ENCODE data around the gene GRK4.
A peak's percentile ranks its signal among the peaks of the same experiment; 100 is the strongest.
"Not testable (repeated sequence)": the region's sequence is repeated elsewhere in the genome, so short reads cannot be mapped to it uniquely, and the experiment has no call there.

GRK4 gene

GRCh38 chr4:2942037-2942531 lies 21.3 kb upstream of the GRK4 start:
- no peak for DNase-seq

- peak; percentile 17 to 44 for DNase-seq
Observed at GRCh38 chr4:2942532-2943363, 20.6 kb upstream of the GRK4 start.

- no peak for DNase-seq
Observed at GRCh38 chr4:2943364-2944090, 19.8 kb upstream of the GRK4 start.

GRCh38 chr4:2944091-2944482 lies 19.3 kb upstream of the GRK4 start:
- DNase-seq, result no peak

- DNase-seq, result peak; percentile 66 to 68
Observed at GRCh38 chr4:2944586-2945526, 18.5 kb upstream of the GRK4 start.

GRCh38 chr4:2945619-2946604 lies 17.5 kb upstream of the GRK4 start:
- DNase-seq, result not testable (repeated sequence)

GRCh38 chr4:2946812-2947600 lies 16.4 kb upstream of the GRK4 start:
- no peak for DNase-seq

GRCh38 chr4:2947926-2948325 lies 15.4 kb upstream of the GRK4 start:
- DNase-seq, result no peak

GRCh38 chr4:2948895-2949781 lies 14.2 kb upstream of the GRK4 start:
- peak; percentile 36 to 56 for DNase-seq

- DNase-seq, result no peak
Observed at GRCh38 chr4:2949782-2950125, 13.6 kb upstream of the GRK4 start.

- DNase-seq, result no peak
Observed at GRCh38 chr4:2950221-2950989, 13.0 kb upstream of the GRK4 start.

GRCh38 chr4:2953496-2953895 lies 9.9 kb upstream of the GRK4 start:
- no peak for DNase-seq

GRCh38 chr4:2954358-2955185 lies 8.8 kb upstream of the GRK4 start:
- DNase-seq, result no peak

GRCh38 chr4:2955186-2956044 lies 8.0 kb upstream of the GRK4 start:
- DNase-seq, result not testable (repeated sequence)

GRCh38 chr4:2958446-2958845 lies 4.9 kb upstream of the GRK4 start:
- DNase-seq, result no peak

GRCh38 chr4:2960450-2960849 lies 2.9 kb upstream of the GRK4 start:
- not testable (repeated sequence) for DNase-seq

GRCh38 chr4:2961421-2961810 lies 2.0 kb upstream of the GRK4 start:
- no peak for DNase-seq

Data from inflammatory macrophage (primary cell).